Colonic mucosa (tissue), 4 donors: ENCODE measurements around the gene COL4A6. TPM values are rescaled to one million over a fixed set of nuclear protein-coding genes. Genes with fewer than 3 reads are reported as not detected.

Source experiments
- DNase-seq: peaks from one replicate; pipeline ENCODE4 v3.0.0-alpha.2; 2020
- H3K27ac ChIP-seq: fragments of 200-600 bp; one replicate; pipeline ENCODE4 v1.8.0; 2021
- H3K27me3 ChIP-seq: fragments of 200-600 bp; one replicate; pipeline ENCODE4 v1.8.0; 2021
- H3K36me3 ChIP-seq: fragments of 200-600 bp; one replicate; pipeline ENCODE4 v1.8.0; 2021
- H3K4me1 ChIP-seq: fragments of 200-600 bp; one replicate; pipeline ENCODE4 v1.8.0; 2021; ENCODE audit warnings: mild to moderate bottlenecking
- H3K4me3 ChIP-seq: fragments of 200-600 bp; one replicate; pipeline ENCODE4 v1.8.0; 2021
- H3K9ac ChIP-seq, 2 donors: one replicate each; pipeline ENCODE4 v1.7.0; 2013; ENCODE audit warnings: control low read depth in 2 of 2, low read depth in 2 of 2, low read length in 2 of 2
- H3K9me3 ChIP-seq: fragments of 200-600 bp; one replicate; pipeline ENCODE4 v1.8.0; 2021
- CTCF ChIP-seq: fragments of 200-600 bp; IDR thresholded peaks from one replicate; pipeline ENCODE4 v1.8.0; 2022; ENCODE audit warnings: antibody characterized with exemption, mild to moderate bottlenecking
- intact Hi-C: fragments of 100-400 bp; cut with DNase I; formaldehyde crosslinking; loops from one replicate; pipeline ENCODE4 v1.14.1; 2022
- total RNA-seq, 2 donors: library from RNA; stranded (reverse); fragmentation: NEBNext Ultra II Directional in 1 of 2; extraction: Animal tissue kit (Norgen Biotek cat#: 25700) in 1 of 2; gene quantifications; one replicate each; pipeline ENCODE4 v1.2.1, GENCODE V29; 2021
- donor health status: healthy.
- donor health status: DM: no; HTN: no; CAD: no.
- donor health status: DM: no; HTN: no; CAD: no.

The COL4A6 gene
- total RNA-seq, 2 donors from 2014 or later = 1.1 to 1.8 TPM

- H3K9me3 ChIP-seq = no peaks in the 10 kb centered on the region
- intact Hi-C loops = no loop called here
- no peak overlapping the region for H3K27ac ChIP-seq
Measured at GRCh38 chrX:108304210-108304609, 134.0 kb downstream of the COL4A6 start.

GRCh38 chrX:108303682-108304081 is 134.5 kb downstream of the COL4A6 start:
- intact Hi-C loops = no loop called here
- Histone ChIP-seq H3K36me3 (no peaks in the 10 kb centered on the region), H3K4me3 (no peak overlapping the region), H3K9me3 (no peaks in the 10 kb centered on the region), H3K4me1 (no peaks in the 10 kb centered on the region), H3K9ac (no peak overlapping the region), H3K27ac (no peak overlapping the region), H3K27me3 (no peaks in the 10 kb centered on the region)
- no peak for DNase-seq
- no peak for TF ChIP-seq CTCF

More at GRCh38 chrX:108304210-108304609, 134.0 kb downstream of the COL4A6 start:
- Histone ChIP-seq H3K27me3 (no peaks in the 10 kb centered on the region), H3K4me3 (no peak overlapping the region), H3K9ac (no peak overlapping the region), H3K36me3 (no peaks in the 10 kb centered on the region), H3K4me1 (no peaks in the 10 kb centered on the region)
- TF ChIP-seq CTCF = no peak
- no peak for DNase-seq

GRCh38 chrX:108299704-108300103 is 138.5 kb downstream of the COL4A6 start:
- H3K36me3 ChIP-seq = no peaks in the 10 kb centered on the region
- TF ChIP-seq CTCF = no peak
- no peak overlapping the region for H3K9ac ChIP-seq
- H3K27ac ChIP-seq = no peak overlapping the region
- intact Hi-C loops = no loop called here
- no peak for DNase-seq
- no peaks in the 10 kb centered on the region for H3K9me3 ChIP-seq
- H3K4me1 ChIP-seq = no peaks in the 10 kb centered on the region
- H3K4me3 ChIP-seq = no peak overlapping the region
- H3K27me3 ChIP-seq = no peaks in the 10 kb centered on the region

GRCh38 chrX:108299101-108299591 is 139.1 kb downstream of the COL4A6 start:
- TF ChIP-seq CTCF = no peak
- Histone ChIP-seq H3K4me3 (no peak overlapping the region), H3K9me3 (no peaks in the 10 kb centered on the region), H3K27ac (no peak overlapping the region), H3K9ac (no peak overlapping the region), H3K36me3 (no peaks in the 10 kb centered on the region), H3K4me1 (no peaks in the 10 kb centered on the region), H3K27me3 (no peaks in the 10 kb centered on the region)
- DNase-seq = no peak
- intact Hi-C loops = no loop called here

GRCh38 chrX:108298165-108298602 is 140.0 kb downstream of the COL4A6 start:
- no peak for TF ChIP-seq CTCF
- Histone ChIP-seq H3K9me3 (no peaks in the 10 kb centered on the region), H3K27ac (no peak overlapping the region), H3K4me1 (no peaks in the 10 kb centered on the region), H3K9ac (no peak overlapping the region), H3K27me3 (no peaks in the 10 kb centered on the region), H3K36me3 (no peaks in the 10 kb centered on the region), H3K4me3 (no peak overlapping the region)
- intact Hi-C loops = no loop called here
- no peak for DNase-seq
